SK-N-SH (cell line): ENCODE measurements around the gene OPRM1.

ENCODE experiments used
- CTCF ChIP-seq: fragments of 200-600 bp; sonication (generic); IDR thresholded peaks from 2 replicates; pipeline ENCODE4 v1.6.1; 2017; ENCODE audit warnings: antibody characterized with exemption, mild to moderate bottlenecking, moderate library complexity
- EP300 ChIP-seq, 2 experiments: IDR thresholded peaks; 2 replicates each; pipeline versions ENCODE4 v1.4.0 to v1.6.1; 2012; ENCODE audit warnings: borderline replicate concordance in 1 of 2, low read depth in 1 of 2, low read length in 1 of 2

GRCh38 chr6:154267508-154268106, 228.6 kb downstream of the OPRM1 start:
- TF ChIP-seq CTCF (no peak), EP300 (IDR thresholded peaks at IDR 0.05; ENCODE audit: borderline replicate concordance in 1 of 2, low read depth in 1 of 2, low read length in 1 of 2) (no peak)
